ENCODE measurements around the gene KIFBP.
"Not testable (repeated sequence)": the region's sequence is repeated elsewhere in the genome, so short reads cannot be mapped to it uniquely, and the experiment has no call there.

Gene KIFBP, protein sequence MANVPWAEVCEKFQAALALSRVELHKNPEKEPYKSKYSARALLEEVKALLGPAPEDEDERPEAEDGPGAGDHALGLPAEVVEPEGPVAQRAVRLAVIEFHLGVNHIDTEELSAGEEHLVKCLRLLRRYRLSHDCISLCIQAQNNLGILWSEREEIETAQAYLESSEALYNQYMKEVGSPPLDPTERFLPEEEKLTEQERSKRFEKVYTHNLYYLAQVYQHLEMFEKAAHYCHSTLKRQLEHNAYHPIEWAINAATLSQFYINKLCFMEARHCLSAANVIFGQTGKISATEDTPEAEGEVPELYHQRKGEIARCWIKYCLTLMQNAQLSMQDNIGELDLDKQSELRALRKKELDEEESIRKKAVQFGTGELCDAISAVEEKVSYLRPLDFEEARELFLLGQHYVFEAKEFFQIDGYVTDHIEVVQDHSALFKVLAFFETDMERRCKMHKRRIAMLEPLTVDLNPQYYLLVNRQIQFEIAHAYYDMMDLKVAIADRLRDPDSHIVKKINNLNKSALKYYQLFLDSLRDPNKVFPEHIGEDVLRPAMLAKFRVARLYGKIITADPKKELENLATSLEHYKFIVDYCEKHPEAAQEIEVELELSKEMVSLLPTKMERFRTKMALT

DNA sequence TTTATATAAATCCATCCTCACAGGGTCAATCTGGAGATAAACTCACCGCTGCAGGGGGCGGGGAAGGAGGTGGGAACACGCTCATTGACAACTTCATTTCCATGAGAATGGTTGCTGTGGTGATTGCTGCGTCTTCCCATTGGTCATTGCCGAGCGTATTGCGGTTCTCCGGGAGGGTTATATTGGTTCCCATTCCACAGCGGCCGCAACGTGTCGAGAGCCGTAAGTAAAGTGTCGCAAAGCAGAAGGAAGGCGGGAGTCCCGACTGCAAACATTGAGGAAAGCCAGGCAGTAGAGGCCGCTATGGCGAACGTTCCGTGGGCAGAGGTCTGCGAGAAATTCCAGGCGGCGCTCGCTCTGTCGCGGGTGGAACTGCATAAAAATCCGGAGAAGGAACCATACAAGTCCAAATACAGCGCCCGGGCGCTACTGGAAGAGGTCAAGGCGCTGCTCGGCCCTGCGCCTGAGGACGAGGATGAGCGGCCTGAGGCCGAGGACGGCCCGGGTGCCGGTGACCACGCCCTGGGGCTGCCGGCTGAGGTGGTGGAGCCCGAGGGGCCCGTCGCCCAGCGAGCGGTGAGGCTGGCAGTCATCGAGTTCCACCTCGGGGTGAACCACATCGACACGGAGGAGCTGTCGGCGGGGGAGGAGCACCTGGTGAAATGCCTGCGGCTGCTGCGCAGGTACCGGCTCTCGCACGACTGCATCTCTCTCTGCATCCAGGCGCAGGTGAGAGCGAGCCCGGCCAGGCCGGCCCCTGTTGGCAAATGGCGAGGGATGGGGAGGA is at the start of gene KIFBP:
Gene KIFBP, plus strand, starts transcription at position 274 of the 787 bp plus-strand sequence. Its CDS starts 30 bp downstream, at position 304.
- Mint-ChIP-seq H3K36me3 (ENCODE audit: low read depth) (peaks cover 50% of the 10 kb centered on the region), H3K9me3 (no peaks in the 10 kb centered on the region), H3K4me1 (ENCODE audit: low read depth) (peaks cover 40% of the 10 kb centered on the region)

DNA sequence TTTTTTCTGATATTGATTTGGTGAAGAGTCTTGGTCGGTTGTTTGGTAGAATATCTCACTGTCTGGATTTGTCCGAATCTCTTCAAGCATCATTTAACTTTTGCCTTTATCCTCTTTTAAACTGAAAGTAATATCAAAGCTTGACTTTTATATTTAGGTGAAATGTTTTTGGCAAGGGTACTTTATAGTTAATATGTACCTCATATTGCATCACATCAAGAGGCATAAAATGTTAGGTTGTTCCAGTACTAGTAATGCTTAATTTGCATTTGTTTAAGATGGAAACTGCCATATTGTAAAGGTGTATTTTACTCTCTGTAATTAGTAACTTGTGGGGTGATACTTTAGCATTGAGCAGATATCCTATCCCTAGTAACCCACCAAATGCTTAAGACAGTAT is 49.7 kb upstream of the KIFBP start:
- Mint-ChIP-seq H3K36me3 (ENCODE audit: low read depth) (peaks cover 69% of the 10 kb centered on the region), H3K4me1 (ENCODE audit: low read depth) (no peaks in the 10 kb centered on the region), H3K27ac (no peak overlapping the region), H3K27me3 (no peaks in the 10 kb centered on the region), H3K4me3 (no peak overlapping the region), H3K9me3 (no peaks in the 10 kb centered on the region)
- intact Hi-C loops (cut with micrococcal nuclease): no loop called here

More for the DNA sequence above, at the start of gene KIFBP:
- intact Hi-C loops (cut with micrococcal nuclease): loop anchor here (2.0 to 5.0 kb wide), 3 partner anchors 32 to 194 kb away; partner anchors contain the start of genes DDX21, SUPV3L1 and VPS26A
- peak within 1 kb of the TSS; percentile 99 for H3K4me3 Mint-ChIP-seq
- no peaks in the 10 kb centered on the region for H3K27me3 Mint-ChIP-seq
- H3K27ac Mint-ChIP-seq: peak within 1 kb of the TSS; percentile 96

DNA sequence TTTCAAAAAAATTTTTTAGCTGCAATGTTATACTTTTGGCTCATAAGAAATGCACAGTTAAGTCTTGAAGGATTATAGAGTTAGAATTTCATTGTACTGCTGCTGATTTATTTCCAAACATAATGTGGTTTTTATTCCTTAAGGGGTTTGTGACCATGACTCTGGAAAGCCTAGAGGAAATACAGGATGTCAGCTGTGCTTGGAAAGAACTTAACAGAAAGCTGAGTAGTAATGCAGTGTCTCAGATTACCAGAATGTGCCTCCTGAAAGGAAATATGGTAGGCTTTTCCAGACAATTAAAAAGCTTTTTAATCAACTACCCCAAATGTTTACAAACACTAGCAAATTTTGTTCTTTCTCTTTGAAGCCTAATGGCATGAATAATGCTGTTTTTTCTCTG is 47.7 kb upstream of the KIFBP start:
- H3K27me3 Mint-ChIP-seq; H3K4me3 Mint-ChIP-seq; H3K9me3 Mint-ChIP-seq; H3K4me1 Mint-ChIP-seq (ENCODE audit: low read depth); H3K27ac Mint-ChIP-seq; intact Hi-C loops (cut with micrococcal nuclease): not testable (repeated sequence)
- H3K36me3 Mint-ChIP-seq (ENCODE audit: low read depth): peaks cover 79% of the 10 kb centered on the region

DNA sequence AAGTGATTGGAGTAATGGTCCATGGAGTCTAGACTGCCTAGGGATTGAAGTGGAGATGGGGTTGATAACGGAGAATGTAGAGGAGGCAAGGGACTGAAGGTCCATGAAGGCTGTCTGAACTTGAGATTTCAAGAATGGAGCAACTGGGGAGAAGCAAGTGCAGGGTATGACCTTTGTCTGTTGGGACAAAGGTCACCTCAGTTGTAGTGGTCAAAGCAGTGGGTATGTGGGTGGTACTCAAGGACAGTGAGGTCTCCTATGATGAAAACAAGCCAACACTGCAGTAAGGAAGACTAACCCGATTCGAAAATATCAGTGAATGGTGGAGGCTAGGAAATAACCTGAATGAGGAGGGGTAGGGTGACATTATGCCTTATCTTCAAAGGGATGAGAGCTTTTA is 38.0 kb upstream of the KIFBP start:
- Mint-ChIP-seq H3K27ac (no peak overlapping the region), H3K4me3 (no peak overlapping the region), H3K4me1 (ENCODE audit: low read depth) (no peaks in the 10 kb centered on the region), H3K27me3 (no peaks in the 10 kb centered on the region), H3K36me3 (ENCODE audit: low read depth) (peaks cover 11% of the 10 kb centered on the region), H3K9me3 (no peaks in the 10 kb centered on the region)
- intact Hi-C loops (cut with micrococcal nuclease): loop anchor here (10.0 kb wide), 1 partner anchor 196 kb away; no protein-coding TSS in a partner anchor

DNA sequence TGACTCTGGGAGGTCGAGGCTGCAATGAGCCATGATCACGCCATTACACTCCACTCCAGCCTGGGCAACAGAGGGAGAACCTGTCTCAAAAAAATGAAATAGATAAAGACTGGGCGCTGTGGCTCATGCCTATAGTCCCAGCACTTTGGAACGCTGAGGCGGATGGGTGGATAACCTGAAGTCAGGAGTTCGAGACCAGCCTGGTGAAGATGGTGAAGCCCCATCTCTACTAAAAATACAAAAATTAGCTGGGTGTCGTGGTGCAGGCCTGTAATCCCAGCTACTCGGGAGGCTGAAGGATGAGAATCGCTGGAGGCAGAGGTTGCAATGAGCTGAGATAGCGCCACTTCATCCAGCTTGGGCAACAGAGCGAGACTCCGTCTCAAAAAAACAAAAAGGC is 33.7 kb upstream of the KIFBP start:
- intact Hi-C loops (cut with micrococcal nuclease): loop anchor here (5.0 to 10.0 kb wide), 2 partner anchors 53 to 200 kb away; partner anchors contain the start of gene DDX50
- Mint-ChIP-seq H3K4me3 (peak overlapping the region; percentile 41), H3K4me1 (ENCODE audit: low read depth) (peaks cover 20% of the 10 kb centered on the region), H3K9me3 (no peaks in the 10 kb centered on the region), H3K27me3 (no peaks in the 10 kb centered on the region), H3K27ac (peak overlapping the region; percentile 93), H3K36me3 (ENCODE audit: low read depth) (peaks cover 22% of the 10 kb centered on the region)

DNA sequence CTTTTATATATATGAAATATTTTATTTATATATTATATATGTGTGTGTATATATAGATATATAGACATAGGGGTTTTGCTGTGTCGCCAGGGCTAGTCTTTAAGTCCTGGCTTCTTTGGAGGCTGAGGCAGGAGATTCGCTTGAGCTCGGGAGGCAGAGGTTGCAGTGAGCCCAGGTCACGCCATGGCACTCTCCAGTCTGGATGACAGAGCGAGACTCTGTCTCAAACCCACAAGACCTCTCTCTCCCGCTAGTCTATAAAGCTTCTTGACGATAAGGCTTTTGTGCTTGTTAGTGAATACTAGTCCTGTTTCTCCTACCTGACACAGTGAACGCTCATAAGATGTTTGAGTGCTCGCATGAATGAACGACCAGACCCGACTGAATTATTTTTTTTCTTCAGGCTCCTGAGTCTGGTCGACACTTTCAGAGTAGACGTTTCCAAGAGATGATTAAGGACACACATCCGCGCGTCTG is 33.2 kb upstream of the KIFBP start:
- H3K4me1 Mint-ChIP-seq (ENCODE audit: low read depth): peaks cover 23% of the 10 kb centered on the region
- H3K9me3 Mint-ChIP-seq: no peaks in the 10 kb centered on the region
- peaks cover 27% of the 10 kb centered on the region for H3K36me3 Mint-ChIP-seq (ENCODE audit: low read depth)
- peak overlapping the region; percentile 90 for H3K4me3 Mint-ChIP-seq
- intact Hi-C loops (cut with micrococcal nuclease): loop anchor here (5.0 to 10.0 kb wide), 2 partner anchors 53 to 201 kb away; partner anchors contain the start of gene DDX50
- no peaks in the 10 kb centered on the region for H3K27me3 Mint-ChIP-seq
- H3K27ac Mint-ChIP-seq: peak overlapping the region; percentile 93

DNA sequence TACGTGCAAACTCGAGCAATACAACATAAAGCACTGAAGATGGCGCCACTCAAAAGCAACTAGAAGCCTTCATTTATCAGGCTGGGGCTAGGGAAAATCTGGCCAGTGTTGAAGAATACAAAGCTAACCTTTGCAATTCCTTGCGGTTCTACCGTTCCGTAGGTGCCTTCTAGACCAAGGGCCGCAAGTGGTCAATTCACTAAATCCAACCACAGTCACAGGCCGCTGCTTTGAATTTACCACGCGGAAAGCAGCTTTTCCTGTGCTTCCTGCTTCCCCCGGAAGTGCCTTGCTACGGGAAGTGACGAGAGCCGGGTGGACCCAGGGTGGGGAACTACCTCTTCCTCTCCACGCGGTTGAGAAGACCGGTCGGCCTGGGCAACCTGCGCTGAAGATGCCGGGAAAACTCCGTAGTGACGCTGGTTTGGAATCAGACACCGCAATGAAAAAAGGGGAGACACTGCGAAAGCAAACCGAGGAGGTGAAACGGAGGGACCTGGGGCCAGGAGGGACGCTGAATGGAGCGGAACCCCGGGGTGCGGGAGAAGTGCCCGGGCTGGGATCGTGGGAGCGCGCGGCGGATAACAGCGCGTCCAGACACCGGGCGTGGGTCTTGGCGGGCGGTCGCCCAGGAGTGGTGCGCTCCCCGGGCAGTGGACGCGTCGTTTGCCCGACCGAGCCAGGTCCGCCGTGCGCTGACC is 32.6 kb upstream of the KIFBP start, which contains the start of gene DDX21:
Gene DDX21, plus strand, starts transcription at position 339 of the 701 bp plus-strand sequence. Its CDS starts 56 bp downstream, at position 395.
- Mint-ChIP-seq H3K27me3 (no peaks in the 10 kb centered on the region), H3K36me3 (ENCODE audit: low read depth) (peaks cover 30% of the 10 kb centered on the region), H3K9me3 (no peaks in the 10 kb centered on the region), H3K4me1 (ENCODE audit: low read depth) (peaks cover 23% of the 10 kb centered on the region), H3K4me3 (peak within 1 kb of the TSS; percentile 90), H3K27ac (peak within 1 kb of the TSS; percentile 93)
- intact Hi-C loops (cut with micrococcal nuclease): loop anchor here (2.0 to 10.0 kb wide), 4 partner anchors 33 to 201 kb away; partner anchors contain the start of genes DDX50, KIFBP and VPS26A

DNA sequence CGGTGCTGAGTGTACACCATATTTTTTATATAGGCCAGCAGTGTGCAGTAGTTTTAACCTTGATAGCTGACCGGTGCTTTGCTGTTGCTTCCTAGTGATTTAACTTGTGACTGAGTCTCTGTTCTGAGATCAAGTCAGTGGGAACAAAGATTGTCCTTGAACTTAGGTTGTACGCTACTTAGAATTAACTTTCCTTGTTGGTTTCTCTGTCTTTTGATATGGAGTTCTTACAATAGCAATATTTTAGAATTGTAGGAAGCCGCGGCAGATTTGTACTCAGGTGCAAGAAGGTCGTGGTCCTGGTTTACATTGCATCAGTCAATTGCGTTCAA is 31.4 kb upstream of the KIFBP start:
- H3K36me3 Mint-ChIP-seq (ENCODE audit: low read depth): peaks cover 39% of the 10 kb centered on the region
- peaks cover 23% of the 10 kb centered on the region for H3K4me1 Mint-ChIP-seq (ENCODE audit: low read depth)
- H3K27ac Mint-ChIP-seq: peak overlapping the region; percentile 93
- no peaks in the 10 kb centered on the region for H3K9me3 Mint-ChIP-seq
- no peaks in the 10 kb centered on the region for H3K27me3 Mint-ChIP-seq
- H3K4me3 Mint-ChIP-seq: peak overlapping the region; percentile 90
- intact Hi-C loops (cut with micrococcal nuclease): loop anchor here (2.0 to 10.0 kb wide), 4 partner anchors 32 to 202 kb away; partner anchors contain the start of genes DDX50, KIFBP and VPS26A

DNA sequence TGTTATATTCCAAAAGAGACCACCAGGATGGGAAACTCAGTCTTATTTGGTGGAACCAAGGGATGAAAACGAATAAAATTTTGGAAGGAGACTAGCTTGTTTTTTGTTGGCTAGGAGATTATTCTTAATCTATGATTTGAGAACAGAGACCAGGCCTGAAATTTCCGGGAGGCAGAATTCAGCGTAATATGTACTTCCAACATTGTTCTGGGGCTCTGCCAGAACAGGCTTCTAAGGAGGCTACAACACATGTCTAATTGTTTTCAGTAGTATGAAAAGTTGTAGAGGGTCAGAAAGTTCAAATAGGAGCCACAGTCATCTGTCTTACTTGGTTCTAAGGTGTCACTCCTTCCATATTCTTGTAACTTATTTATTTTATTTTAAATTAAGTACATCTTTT is 30.9 kb upstream of the KIFBP start:
- H3K4me1 Mint-ChIP-seq (ENCODE audit: low read depth): peaks cover 23% of the 10 kb centered on the region
- peak overlapping the region; percentile 90 for H3K4me3 Mint-ChIP-seq
- intact Hi-C loops (cut with micrococcal nuclease): loop anchor here (2.0 to 10.0 kb wide), 4 partner anchors 31 to 203 kb away; partner anchors contain the start of genes DDX50, KIFBP and VPS26A
- H3K36me3 Mint-ChIP-seq (ENCODE audit: low read depth): peaks cover 43% of the 10 kb centered on the region
- no peaks in the 10 kb centered on the region for H3K27me3 Mint-ChIP-seq
- no peaks in the 10 kb centered on the region for H3K9me3 Mint-ChIP-seq
- peak overlapping the region; percentile 93 for H3K27ac Mint-ChIP-seq

DNA sequence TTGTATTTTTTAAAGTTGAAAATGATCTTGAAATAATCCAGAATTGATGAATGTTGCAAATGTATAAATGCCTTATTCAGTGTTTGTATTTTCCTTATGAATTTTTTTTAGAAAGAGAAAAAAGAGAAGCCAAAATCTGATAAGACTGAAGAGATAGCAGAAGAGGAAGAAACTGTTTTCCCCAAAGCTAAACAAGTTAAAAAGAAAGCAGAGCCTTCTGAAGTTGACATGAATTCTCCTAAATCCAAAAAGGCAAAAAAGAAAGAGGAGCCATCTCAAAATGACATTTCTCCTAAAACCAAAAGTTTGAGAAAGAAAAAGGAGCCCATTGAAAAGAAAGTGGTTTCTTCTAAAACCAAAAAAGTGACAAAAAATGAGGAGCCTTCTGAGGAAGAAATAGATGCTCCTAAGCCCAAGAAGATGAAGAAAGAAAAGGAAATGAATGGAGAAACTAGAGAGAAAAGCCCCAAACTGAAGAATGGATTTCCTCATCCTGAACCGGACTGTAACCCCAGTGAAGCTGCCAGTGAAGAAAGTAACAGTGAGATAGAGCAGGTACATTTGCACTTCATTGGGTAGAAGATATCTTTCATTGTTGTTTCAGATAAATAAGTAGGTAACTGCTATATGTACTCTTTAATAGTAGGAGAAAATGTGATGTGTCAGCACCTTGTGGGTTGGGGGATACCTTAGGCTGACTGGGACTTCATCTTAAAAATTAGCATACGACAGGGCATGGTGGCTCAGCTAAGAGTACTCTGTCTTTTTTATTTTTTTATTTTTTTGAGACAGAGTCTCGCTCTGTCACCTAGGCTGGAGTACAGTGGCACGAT is 28.7 kb upstream of the KIFBP start:
- Mint-ChIP-seq H3K4me1 (ENCODE audit: low read depth) (peaks cover 23% of the 10 kb centered on the region), H3K27me3 (no peaks in the 10 kb centered on the region), H3K27ac (peak overlapping the region; percentile 7), H3K4me3 (no peak overlapping the region), H3K9me3 (no peaks in the 10 kb centered on the region), H3K36me3 (ENCODE audit: low read depth) (peaks cover 65% of the 10 kb centered on the region)
- intact Hi-C loops (cut with micrococcal nuclease): loop anchor here (5.0 to 10.0 kb wide), 2 partner anchors 58 to 205 kb away; partner anchors contain the start of gene DDX50

DNA sequence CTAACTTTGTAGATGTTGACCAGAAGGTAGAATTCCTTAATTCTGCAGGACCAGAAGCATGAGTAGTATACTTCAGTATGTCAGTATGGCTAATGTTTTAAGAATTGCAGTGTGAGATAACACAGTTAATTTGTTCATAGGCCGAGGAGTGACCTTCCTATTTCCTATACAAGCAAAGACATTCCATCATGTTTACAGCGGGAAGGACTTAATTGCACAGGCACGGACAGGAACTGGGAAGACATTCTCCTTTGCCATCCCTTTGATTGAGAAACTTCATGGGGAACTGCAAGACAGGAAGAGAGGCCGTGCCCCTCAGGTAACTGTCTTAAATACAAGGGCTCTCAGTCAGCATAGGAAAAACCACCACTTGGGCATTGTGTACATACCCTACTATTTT is 25.5 kb upstream of the KIFBP start:
- intact Hi-C loops (cut with micrococcal nuclease): no loop called here
- peaks cover 87% of the 10 kb centered on the region for H3K36me3 Mint-ChIP-seq (ENCODE audit: low read depth)
- no peak overlapping the region for H3K27ac Mint-ChIP-seq

DNA sequence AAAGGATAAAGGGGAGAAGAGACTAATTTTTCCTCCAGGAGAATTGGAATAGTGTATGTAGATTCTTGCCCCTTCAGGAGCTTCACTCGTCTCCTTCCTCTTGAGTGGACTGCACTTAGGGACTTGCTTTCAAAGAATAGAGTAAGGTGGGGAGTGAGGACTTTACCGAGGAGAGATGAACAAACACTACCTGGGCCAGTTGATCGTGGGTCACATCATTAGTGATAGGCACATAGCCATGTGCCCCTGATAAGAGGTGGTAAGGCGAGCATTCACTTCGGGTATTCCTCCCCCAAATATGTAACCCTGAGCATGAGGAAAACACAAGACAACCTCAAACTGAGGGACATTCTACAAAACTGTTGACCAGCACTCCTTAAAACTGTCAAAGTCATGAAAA is 14.6 kb upstream of the KIFBP start:
- Mint-ChIP-seq H3K4me3 (no peak overlapping the region), H3K4me1 (ENCODE audit: low read depth) (no peaks in the 10 kb centered on the region), H3K36me3 (ENCODE audit: low read depth) (peaks cover 100% of the 10 kb centered on the region), H3K27ac (no peak overlapping the region), H3K27me3 (no peaks in the 10 kb centered on the region), H3K9me3 (no peaks in the 10 kb centered on the region)
- intact Hi-C loops (cut with micrococcal nuclease): no loop called here

More for the DNA sequence above, 25.5 kb upstream of the KIFBP start:
- Mint-ChIP-seq H3K27me3 (no peaks in the 10 kb centered on the region), H3K4me3 (no peak overlapping the region), H3K4me1 (ENCODE audit: low read depth) (peaks cover 19% of the 10 kb centered on the region), H3K9me3 (no peaks in the 10 kb centered on the region)

Data from dendritic cell treated with granulocyte-macrophage colony-stimulating factor and Interleukin-4, amounts not matched to agents 40 ng/mL and 50 ng/mL, for 4 days (primary cell).